Fibroblast of mammary gland (primary cell): ENCODE data around the gene SSC5D.
"Not testable (repeated sequence)": the region's sequence is repeated elsewhere in the genome, so short reads cannot be mapped to it uniquely, and the experiment has no call there.

Source experiments
- DNase-seq: peaks from one replicate; pipeline ENCODE4 v3.0.0-alpha.2; 2010; ENCODE audit warnings: low read depth
- H3K4me3 ChIP-seq: 2 replicates; pipeline ENCODE4 v1.5.1; 2011; ENCODE audit warnings: low read depth, mild to moderate bottlenecking, low read length, moderate library complexity; ENCODE audit not compliant: control insufficient read depth
- TF ChIP-seq, protein P1 (sequence below): conservative IDR thresholded peaks from 2 replicates; pipeline ENCODE4 v1.5.1; 2011; ENCODE audit warnings: low read depth, low read length, inconsistent platforms; ENCODE audit not compliant: control insufficient read depth, insufficient read depth

Gene SSC5D

DNA sequence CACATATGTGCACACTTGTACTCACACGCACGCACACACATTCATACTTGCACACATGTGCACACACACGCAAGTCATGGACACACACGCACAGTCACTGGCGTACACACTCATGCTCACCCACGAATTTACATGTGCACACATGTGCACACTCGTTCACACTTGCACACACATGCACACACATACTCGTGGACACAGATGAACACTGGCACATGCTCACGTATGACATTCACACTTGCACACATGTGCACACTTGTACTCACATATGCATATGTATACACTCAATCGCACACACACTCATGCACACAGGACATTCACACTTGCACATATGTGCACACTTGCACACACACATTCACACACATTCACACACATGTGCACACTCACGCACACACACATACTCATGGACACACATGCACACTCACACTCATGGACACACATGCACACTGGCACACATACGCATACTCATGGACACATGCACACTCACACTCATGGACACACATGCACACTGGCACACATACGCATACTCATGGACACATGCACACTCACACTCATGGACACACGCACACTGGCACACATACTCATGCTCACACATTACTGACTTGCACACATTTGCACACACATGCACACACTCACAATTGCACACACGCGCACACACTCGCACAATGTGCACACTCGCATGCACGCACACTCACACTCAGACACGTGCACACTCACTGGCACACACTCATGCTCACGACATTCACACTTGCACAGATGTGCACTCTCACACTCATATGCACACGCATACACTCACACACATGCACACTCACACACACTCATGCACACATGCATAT is 39.2 kb downstream of the SSC5D start:
- TF ChIP-seq, protein P1, sequence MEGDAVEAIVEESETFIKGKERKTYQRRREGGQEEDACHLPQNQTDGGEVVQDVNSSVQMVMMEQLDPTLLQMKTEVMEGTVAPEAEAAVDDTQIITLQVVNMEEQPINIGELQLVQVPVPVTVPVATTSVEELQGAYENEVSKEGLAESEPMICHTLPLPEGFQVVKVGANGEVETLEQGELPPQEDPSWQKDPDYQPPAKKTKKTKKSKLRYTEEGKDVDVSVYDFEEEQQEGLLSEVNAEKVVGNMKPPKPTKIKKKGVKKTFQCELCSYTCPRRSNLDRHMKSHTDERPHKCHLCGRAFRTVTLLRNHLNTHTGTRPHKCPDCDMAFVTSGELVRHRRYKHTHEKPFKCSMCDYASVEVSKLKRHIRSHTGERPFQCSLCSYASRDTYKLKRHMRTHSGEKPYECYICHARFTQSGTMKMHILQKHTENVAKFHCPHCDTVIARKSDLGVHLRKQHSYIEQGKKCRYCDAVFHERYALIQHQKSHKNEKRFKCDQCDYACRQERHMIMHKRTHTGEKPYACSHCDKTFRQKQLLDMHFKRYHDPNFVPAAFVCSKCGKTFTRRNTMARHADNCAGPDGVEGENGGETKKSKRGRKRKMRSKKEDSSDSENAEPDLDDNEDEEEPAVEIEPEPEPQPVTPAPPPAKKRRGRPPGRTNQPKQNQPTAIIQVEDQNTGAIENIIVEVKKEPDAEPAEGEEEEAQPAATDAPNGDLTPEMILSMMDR = no peak
- no peak overlapping the region for H3K4me3 ChIP-seq
- DNase-seq = no peak

DNA sequence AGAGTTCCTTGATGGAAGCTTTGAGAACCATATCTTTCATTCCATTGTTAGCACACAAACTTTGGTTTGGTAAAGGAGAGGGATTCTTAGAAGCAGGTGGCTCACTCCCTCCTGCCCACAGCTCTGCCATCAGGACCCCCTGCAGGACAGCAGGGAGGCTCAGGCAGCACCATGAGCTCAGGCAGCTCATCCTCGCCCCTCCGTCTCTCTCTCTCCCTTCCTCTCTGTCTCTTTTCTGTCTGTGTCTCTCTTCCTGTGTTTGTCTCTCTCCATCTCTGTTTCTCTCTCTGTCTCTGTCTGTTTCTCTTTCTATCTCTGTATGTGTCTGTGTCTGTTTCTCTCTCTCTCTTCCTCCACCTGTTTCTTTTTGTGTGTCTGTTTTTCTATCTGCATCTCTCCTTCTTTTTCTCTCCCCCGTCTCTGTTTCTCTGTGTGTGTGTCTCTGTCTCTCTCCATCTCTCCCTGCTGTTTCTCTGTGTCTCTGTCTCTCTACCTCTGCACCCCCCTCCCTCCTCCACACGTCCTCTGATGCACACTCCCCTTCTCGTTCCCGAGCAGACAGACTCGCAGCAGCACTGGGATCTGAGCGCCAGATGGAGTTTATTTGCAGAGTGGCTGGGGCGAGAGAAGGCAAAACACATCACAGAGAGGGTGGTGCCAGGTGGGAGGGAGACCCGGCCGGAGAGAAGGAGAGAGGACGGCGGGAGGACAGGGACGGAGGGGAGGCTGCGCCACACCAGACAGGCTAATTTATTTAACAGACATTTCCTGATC is 40.0 kb downstream of the SSC5D start:
- TF ChIP-seq, protein P1 = no peak
- DNase-seq = no peak
- no peak overlapping the region for H3K4me3 ChIP-seq

DNA sequence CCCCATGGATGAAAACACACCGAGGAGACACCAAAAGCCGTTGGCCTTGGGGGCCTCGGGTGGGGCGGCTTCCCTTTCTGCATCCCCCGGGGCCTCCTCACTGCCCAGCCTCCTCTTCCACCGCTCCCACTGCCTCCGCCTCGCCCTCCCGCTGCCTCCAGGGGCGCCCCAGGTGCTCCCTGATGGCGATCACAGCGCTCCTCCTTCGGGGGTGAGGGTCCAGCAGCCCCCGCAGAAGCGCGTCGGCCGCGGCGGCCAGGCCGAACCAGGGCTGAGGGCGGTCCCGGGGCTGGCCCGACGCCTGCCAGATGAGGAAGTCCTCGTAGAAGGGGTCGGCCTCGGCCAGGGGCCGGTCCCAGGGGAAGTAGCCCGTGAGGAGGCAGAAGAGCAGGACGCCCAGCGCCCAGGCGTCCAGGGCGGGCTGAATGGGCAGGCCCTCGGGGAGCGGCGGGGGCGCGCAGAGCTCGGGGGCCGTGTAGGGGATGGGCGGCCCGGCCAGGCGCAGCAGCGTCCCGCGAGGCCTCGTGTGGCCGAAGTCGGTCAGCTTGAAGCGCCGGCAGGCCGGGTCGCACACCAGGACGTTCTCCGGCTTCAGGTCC is 41.5 kb downstream of the SSC5D start:
- H3K4me3 ChIP-seq = no peak overlapping the region
- TF ChIP-seq, protein P1 = no peak
- no peak for DNase-seq

DNA sequence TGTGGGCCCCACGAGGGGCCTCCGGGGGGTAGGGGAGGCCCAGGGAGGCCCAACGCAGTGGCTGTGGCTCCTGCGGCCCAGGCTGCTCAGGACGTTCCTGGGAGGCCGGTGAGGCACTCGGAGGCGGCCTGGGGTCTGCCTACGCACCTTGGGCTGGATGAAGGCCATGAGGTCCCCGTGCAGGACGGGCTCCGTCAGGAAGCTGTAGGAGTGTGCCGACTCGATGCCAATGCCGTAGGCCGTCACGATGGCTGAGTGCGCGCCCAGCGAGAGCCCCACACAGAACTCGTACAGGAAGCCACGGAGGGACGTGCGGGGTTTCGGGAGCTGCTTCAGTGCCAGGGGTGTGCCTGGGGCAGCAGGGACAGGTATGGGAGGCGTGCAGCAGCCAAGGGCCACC is 42.8 kb downstream of the SSC5D start:
- DNase-seq = no peak
- H3K4me3 ChIP-seq = no peak overlapping the region
- TF ChIP-seq, protein P1 = no peak

DNA sequence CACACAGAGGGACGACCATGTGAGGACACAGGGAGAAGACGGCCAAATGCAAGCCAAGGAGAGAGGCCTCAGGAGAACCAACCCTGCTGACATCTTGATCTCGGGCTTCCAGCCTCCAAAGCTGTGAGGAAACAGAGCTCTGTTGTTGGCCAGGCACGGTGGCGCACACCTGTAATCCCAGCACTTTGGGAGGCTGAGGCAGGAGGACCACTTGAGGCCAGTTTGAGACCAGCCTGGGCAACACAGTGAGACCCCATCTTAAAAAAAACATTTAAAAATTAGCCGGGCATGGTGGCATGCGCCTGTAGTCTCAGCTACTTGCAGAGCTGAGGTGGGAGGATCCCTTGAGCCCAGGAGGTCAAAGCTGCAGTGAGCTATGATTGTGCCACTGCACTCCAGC is 46.0 kb downstream of the SSC5D start:
- not testable (repeated sequence) for H3K4me3 ChIP-seq, DNase-seq

DNA sequence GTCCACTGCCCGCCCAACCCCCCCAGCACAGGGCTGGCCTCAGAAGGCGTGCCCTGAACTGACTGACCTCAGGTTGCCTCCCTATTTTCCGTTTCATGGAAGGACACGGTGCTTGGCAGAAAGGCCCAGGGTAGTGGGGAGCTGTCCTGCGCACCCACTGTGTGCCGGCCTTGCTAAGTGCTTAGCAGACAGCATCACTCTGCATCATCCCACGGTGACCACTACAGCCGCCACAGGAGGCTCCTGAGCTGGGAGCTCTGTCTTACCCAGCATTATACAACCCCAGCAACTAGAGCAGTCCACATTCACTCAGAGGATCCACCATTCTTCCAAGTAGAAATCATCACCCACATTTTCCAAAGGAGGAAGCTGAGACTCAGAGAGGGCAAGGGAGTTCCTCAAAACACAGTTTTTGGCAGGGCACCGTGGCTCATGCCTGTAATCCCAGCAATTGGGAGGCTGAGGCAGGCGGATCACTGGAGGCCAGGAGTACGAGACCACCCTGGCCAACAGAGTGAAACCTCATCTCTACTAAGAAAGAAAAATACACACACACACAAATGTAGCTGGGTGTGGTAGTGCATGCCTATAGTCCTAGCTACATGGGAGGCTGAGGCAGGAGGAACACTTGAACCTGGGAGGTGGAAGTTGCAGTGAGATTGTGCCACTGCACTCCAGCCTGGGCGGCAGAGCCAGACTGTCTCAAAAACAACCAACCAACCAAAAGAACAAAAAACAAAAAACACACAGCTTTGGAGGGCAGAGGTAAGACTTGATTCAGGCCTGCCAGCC is 47.1 kb downstream of the SSC5D start:
- no peak for DNase-seq
- no peak overlapping the region for H3K4me3 ChIP-seq
- TF ChIP-seq, protein P1 = no peak
